Measurements from ENCODE around the gene CARMIL3. TPM values are rescaled to one million over a fixed set of nuclear protein-coding genes. Genes with fewer than 3 reads are reported as not detected.

CARMIL3 gene
- total and polyA plus RNA-seq, 8 donors = 1.0 to 2.3 (median 1.4) TPM

- DNase-seq (no peak), ATAC-seq (no peak)
- intact Hi-C loops (cut with DNase I) = no loop called here
- H3K4me1 ChIP-seq = no peaks in the 10 kb centered on the region
- H3K27ac ChIP-seq = no peak overlapping the region
- no peak overlapping the region for H3K4me3 ChIP-seq
- peaks cover 0 to 20% of the 10 kb centered on the region in 2 donors for H3K27me3 ChIP-seq
- no peaks in the 10 kb centered on the region for H3K36me3 ChIP-seq
- TF ChIP-seq CTCF (IDR thresholded peaks at IDR 0.05) = no peak
- no peaks in the 10 kb centered on the region for H3K9me3 ChIP-seq
Observed at GRCh38 chr14:24070285-24071143, 18.7 kb downstream of the CARMIL3 start.

- intact Hi-C loops (cut with DNase I) = no loop called here
- no peak for TF ChIP-seq CTCF (IDR thresholded peaks at IDR 0.05)
- Histone ChIP-seq H3K4me3 (no peak within 1 kb of the TSS), H3K9me3 (no peaks in the 10 kb centered on the region), H3K27ac (no peak within 1 kb of the TSS), H3K36me3 (no peaks in the 10 kb centered on the region), H3K27me3 (peaks cover 0 to 20% of the 10 kb centered on the region in 2 donors), H3K4me1 (no peaks in the 10 kb centered on the region)
- no peak for ATAC-seq
- DNase-seq = peak in 1 of 4 donors; percentile 51
Observed at GRCh38 chr14:24071144-24071697, 19.4 kb downstream of the CARMIL3 start, which contains the start of gene CPNE6. TSS of gene CPNE6 (plus strand) at chr14:24071562. CDS start at chr14:24072937, 1,375 bp downstream.

- ATAC-seq (no peak), DNase-seq (peak in 1 of 4 donors; percentile 33)
- TF ChIP-seq CTCF (IDR thresholded peaks at IDR 0.05) = no peak
- H3K27ac ChIP-seq = no peak overlapping the region
- no peaks in the 10 kb centered on the region for H3K9me3 ChIP-seq
- H3K4me3 ChIP-seq = no peak overlapping the region
- peaks cover 0 to 20% of the 10 kb centered on the region in 2 donors for H3K27me3 ChIP-seq
- H3K36me3 ChIP-seq = no peaks in the 10 kb centered on the region
- H3K4me1 ChIP-seq = no peaks in the 10 kb centered on the region
- intact Hi-C loops (cut with DNase I) = no loop called here
Observed at GRCh38 chr14:24071836-24072430, 20.1 kb downstream of the CARMIL3 start.

GRCh38 chr14:24072436-24072835, 20.6 kb downstream of the CARMIL3 start:
- Histone ChIP-seq H3K4me1 (no peaks in the 10 kb centered on the region), H3K4me3 (no peak overlapping the region), H3K9me3 (no peaks in the 10 kb centered on the region), H3K27ac (no peak overlapping the region), H3K27me3 (peaks cover 0 to 20% of the 10 kb centered on the region in 2 donors), H3K36me3 (no peaks in the 10 kb centered on the region)
- intact Hi-C loops (cut with DNase I) = no loop called here
- TF ChIP-seq CTCF (IDR thresholded peaks at IDR 0.05) = no peak
- ATAC-seq = no peak
- DNase-seq = peak in 1 of 4 donors; percentile 40

All from left lung (tissue), 10 donors.